Epithelial cell of esophagus (primary cell): ENCODE measurements around the gene NCDN.

Experiments
- DNase-seq: peaks from one replicate; pipeline ENCODE4 v3.0.0; 2010; ENCODE audit warnings: low read depth
- H3K4me3 ChIP-seq: 2 replicates; pipeline ENCODE4 v1.5.1; 2011; ENCODE audit warnings: mild to moderate bottlenecking, low read length, control low read depth
- CTCF ChIP-seq: IDR thresholded peaks from 2 replicates; pipeline ENCODE4 v1.5.1; 2011; ENCODE audit warnings: low read depth, mild to moderate bottlenecking, low read length, control low read depth, inconsistent platforms; ENCODE audit not compliant: insufficient read depth; ENCODE audit errors: missing control alignments

The NCDN gene

GRCh38 chr1:35603941-35604340 is 46.3 kb downstream of the NCDN start:
- no peak for TF ChIP-seq CTCF
- H3K4me3 ChIP-seq, result no peak overlapping the region
- DNase-seq, result no peak

GRCh38 chr1:35605071-35605866 is 47.7 kb downstream of the NCDN start:
- no peak overlapping the region for H3K4me3 ChIP-seq
- no peak for TF ChIP-seq CTCF
- DNase-seq, result no peak

GRCh38 chr1:35605867-35606182 is 48.2 kb downstream of the NCDN start:
- no peak for DNase-seq
- H3K4me3 ChIP-seq, result no peak overlapping the region
- TF ChIP-seq CTCF, result no peak

GRCh38 chr1:35611655-35612054 is 54.1 kb downstream of the NCDN start:
- DNase-seq, result no peak
- no peak overlapping the region for H3K4me3 ChIP-seq
- no peak for TF ChIP-seq CTCF

GRCh38 chr1:35615440-35615839 is 57.8 kb downstream of the NCDN start:
- no peak for TF ChIP-seq CTCF
- no peak for DNase-seq
- H3K4me3 ChIP-seq, result no peak overlapping the region
